ENCODE measurements around the gene C9orf78. TPM values are rescaled to one million over a fixed set of nuclear protein-coding genes. Genes with fewer than 3 reads are reported as not detected.

The C9orf78 gene
- total RNA-seq, 2 experiments from 2014 or later = 70.0 to 72.3 TPM

- CTCF ChIA-PET = interaction anchor here (0.8 to 1.6 kb wide), 3 partner anchors 15 to 18 kb away, joined by 3 to 6 read pairs (median 3); no protein-coding TSS in a partner anchor
Observed at GRCh38 chr9:129869585-129870501, 34.8 kb upstream of the C9orf78 start.

GRCh38 chr9:129868872-129869486 is 33.9 kb upstream of the C9orf78 start:
- ChIA-PET POLR2A (interaction anchor here (0.5 to 3.4 kb wide), 3 partner anchors 17 to 35 kb away, joined by 3 to 38 read pairs (median 11); no protein-coding TSS in a partner anchor), CTCF (interaction anchor here (0.8 to 1.6 kb wide), 4 partner anchors 10 to 22 kb away, joined by 3 to 6 read pairs (median 4); no protein-coding TSS in a partner anchor)

More at GRCh38 chr9:129869585-129870501, 34.8 kb upstream of the C9orf78 start:
- POLR2A ChIA-PET = interaction anchor here (0.6 to 3.4 kb wide), 4 partner anchors 9 to 52 kb away, joined by 3 to 38 read pairs (median 9); no protein-coding TSS in a partner anchor

GRCh38 chr9:129868023-129868871 is 33.2 kb upstream of the C9orf78 start:
- ChIA-PET CTCF (interaction anchor here (0.8 to 1.1 kb wide), 2 partner anchors 11 to 22 kb away, joined by 3 to 4 read pairs; no protein-coding TSS in a partner anchor), POLR2A (interaction anchor here (0.5 to 3.4 kb wide), 3 partner anchors 17 to 34 kb away, joined by 3 to 38 read pairs (median 11); no protein-coding TSS in a partner anchor)

GRCh38 chr9:129867136-129868022 is 32.3 kb upstream of the C9orf78 start:
- CTCF ChIA-PET = interaction anchor here (1.2 to 1.6 kb wide), 3 partner anchors 22 to 33 kb away, joined by 3 read pairs; no protein-coding TSS in a partner anchor
- POLR2A ChIA-PET = interaction anchor here (2.0 to 3.4 kb wide), 2 partner anchors 18 to 21 kb away, joined by 11 to 38 read pairs; no protein-coding TSS in a partner anchor

GRCh38 chr9:129866394-129867135 is 31.5 kb upstream of the C9orf78 start:
- CTCF ChIA-PET = interaction anchor here (1.2 to 1.6 kb wide), 3 partner anchors 22 to 32 kb away, joined by 3 read pairs; no protein-coding TSS in a partner anchor
- POLR2A ChIA-PET = no interaction called here

- ChIA-PET POLR2A (interaction anchor here (0.5 to 1.2 kb wide), 5 partner anchors 20 to 1391 kb away, joined by 3 to 5 read pairs (median 4); partner anchors contain the start of genes C9orf78 and USP20), CTCF (interaction anchor here (0.6 to 1.6 kb wide), 3 partner anchors 22 to 370 kb away, joined by 3 read pairs; no protein-coding TSS in a partner anchor)
Observed at GRCh38 chr9:129865668-129866320, 30.7 kb upstream of the C9orf78 start.

- ChIA-PET POLR2A (interaction anchor here (0.5 to 1.2 kb wide), 6 partner anchors 20 to 1391 kb away, joined by 3 to 5 read pairs (median 4); partner anchors contain the start of genes C9orf78 and USP20), CTCF (interaction anchor here (0.6 to 2.4 kb wide), 8 partner anchors 17 to 371 kb away, joined by 3 to 13 read pairs (median 3); no protein-coding TSS in a partner anchor)
Observed at GRCh38 chr9:129864991-129865647, 30.0 kb upstream of the C9orf78 start.

GRCh38 chr9:129863059-129863690 is 28.1 kb upstream of the C9orf78 start:
- ChIA-PET POLR2A (interaction anchor here (0.7 to 1.2 kb wide), 2 partner anchors 27 to 537 kb away, joined by 4 read pairs; no protein-coding TSS in a partner anchor), CTCF (interaction anchor here (0.6 to 2.4 kb wide), 5 partner anchors 22 to 419 kb away, joined by 3 to 13 read pairs (median 5); no protein-coding TSS in a partner anchor)

- POLR2A ChIA-PET = interaction anchor here (0.6 kb wide), 3 partner anchors 15 to 103 kb away, joined by 3 to 6 read pairs (median 5); no protein-coding TSS in a partner anchor
- CTCF ChIA-PET = interaction anchor here (0.6 kb wide), 1 partner anchor 95 kb away, joined by 3 read pairs; no protein-coding TSS in a partner anchor
Observed at GRCh38 chr9:129861447-129861827, 26.4 kb upstream of the C9orf78 start.

- ChIA-PET POLR2A (interaction anchor here (0.6 to 1.1 kb wide), 6 partner anchors 9 to 104 kb away, joined by 3 to 6 read pairs (median 4); no protein-coding TSS in a partner anchor), CTCF (no interaction called here)
Observed at GRCh38 chr9:129860653-129861446, 25.8 kb upstream of the C9orf78 start.

- CTCF ChIA-PET = no interaction called here
- POLR2A ChIA-PET = interaction anchor here (0.5 kb wide), 1 partner anchor 828 kb away, joined by 4 read pairs; no protein-coding TSS in a partner anchor
Observed at GRCh38 chr9:129858167-129858962, 23.3 kb upstream of the C9orf78 start.

GRCh38 chr9:129857207-129857606 is 22.1 kb upstream of the C9orf78 start:
- CTCF ChIA-PET = no interaction called here
- POLR2A ChIA-PET = no interaction called here

GRCh38 chr9:129854588-129855110 is 19.6 kb upstream of the C9orf78 start:
- POLR2A ChIA-PET = interaction anchor here (0.9 kb wide), 1 partner anchor 23 kb away, joined by 3 read pairs; no protein-coding TSS in a partner anchor

More at GRCh38 chr9:129854588-129855110, 19.6 kb upstream of the C9orf78 start:
- CTCF ChIA-PET = interaction anchor here (0.7 to 1.2 kb wide), 2 partner anchors 10 to 428 kb away, joined by 3 read pairs; no protein-coding TSS in a partner anchor
